GM19452 (cell line): ENCODE data around the gene TMEM269.
A peak's percentile ranks its signal among the peaks of the same experiment; 100 is the strongest.

ENCODE experiments used
- ATAC-seq: cut with Tn5 transposase; IDR thresholded peaks from one replicate; pipeline ENCODE4 v1.9.1; 2021; ENCODE audit not compliant: unreplicated experiment

Gene TMEM269

DNA sequence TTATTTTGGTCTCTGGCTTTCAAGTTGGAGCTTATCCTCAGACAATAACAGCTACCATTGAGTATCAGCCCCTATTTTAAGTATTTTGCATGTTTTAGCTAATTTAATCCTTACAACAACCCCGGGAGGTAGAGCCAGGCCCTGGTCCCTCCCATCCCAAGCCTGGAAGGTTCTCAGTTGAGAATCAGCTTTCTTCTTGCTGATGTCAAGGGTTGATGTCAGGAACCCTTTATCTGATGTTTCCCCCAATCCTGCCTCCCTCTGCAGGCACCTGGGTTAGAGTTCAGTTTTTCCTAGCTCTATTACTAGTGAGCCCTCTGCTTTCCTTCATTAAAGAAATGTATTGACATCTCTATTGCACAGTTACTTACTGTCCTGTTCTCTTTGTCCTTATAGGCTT is 36.0 kb downstream of the TMEM269 start:
- no peak for ATAC-seq

DNA sequence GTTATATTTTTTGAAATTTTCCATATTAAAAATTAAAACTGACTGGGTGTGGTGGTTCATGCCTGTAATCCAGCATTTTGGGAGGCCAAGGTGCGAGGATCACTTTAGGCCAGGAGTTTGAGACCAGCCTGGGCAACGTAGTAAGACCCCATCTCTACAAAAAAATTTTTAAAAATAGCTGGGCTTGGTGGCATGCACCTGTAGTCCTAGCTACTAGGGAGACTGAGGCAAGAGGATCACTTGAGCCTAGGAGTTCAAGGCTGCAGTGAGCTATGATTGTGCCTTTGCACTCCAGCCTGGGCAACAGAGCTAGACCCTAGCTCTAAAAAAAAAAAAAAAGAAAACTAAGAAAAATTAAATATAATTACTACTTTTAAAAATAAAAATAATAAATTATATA is 36.9 kb downstream of the TMEM269 start:
- ATAC-seq = no peak

DNA sequence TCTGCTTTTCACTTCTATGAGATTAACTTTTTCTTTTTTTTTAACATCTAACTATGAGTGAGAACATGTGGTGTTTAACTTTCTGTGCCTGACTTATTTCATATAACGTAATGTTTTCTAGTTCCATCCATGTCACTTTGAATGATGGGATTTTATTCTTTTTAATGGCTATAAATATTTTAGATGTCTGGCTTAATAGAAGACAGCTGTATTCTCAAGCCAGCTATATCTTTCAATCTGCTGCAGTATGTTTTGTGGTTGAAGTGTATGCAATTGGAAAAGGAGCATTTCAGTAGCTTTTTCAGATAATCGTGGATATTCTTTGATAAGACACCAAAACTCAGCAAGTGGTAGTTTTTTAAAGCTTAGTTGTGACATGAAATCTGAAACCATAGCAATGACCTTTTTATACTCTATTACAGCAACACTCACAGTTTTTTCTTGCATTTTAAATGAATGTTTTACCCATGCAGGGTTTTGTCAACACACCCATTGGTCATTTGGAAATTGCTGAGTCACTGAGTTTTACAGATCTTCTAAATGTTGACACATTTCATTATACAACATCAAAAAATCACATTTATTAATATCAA is 38.1 kb downstream of the TMEM269 start:
- ATAC-seq = no peak

DNA sequence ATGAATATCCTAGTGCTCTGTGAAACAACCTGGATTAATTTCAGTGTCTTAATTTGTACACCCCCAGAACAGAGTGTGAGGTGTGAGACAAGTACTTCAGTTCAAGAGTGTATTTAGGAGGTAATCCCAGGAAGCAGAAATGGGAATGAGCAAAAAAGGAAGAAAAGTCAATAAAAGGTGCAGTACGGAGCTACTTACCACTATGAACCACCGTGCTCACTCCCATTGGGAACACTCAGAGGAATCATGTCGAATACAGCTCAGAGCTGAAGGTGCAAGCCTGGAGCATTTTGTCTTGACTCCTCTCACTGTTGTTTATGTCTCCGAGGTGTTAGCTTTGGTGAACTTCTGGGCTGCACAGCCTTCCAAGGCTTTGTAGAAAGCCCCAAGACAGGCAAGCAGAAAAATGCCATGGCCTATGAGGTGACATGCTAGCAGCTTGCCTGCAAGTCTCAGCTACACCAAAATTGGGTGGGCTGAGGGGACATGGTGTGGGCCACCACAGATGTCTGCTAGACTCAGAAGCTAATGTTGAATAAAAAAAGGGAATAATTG is 39.8 kb downstream of the TMEM269 start:
- ATAC-seq = no peak

DNA sequence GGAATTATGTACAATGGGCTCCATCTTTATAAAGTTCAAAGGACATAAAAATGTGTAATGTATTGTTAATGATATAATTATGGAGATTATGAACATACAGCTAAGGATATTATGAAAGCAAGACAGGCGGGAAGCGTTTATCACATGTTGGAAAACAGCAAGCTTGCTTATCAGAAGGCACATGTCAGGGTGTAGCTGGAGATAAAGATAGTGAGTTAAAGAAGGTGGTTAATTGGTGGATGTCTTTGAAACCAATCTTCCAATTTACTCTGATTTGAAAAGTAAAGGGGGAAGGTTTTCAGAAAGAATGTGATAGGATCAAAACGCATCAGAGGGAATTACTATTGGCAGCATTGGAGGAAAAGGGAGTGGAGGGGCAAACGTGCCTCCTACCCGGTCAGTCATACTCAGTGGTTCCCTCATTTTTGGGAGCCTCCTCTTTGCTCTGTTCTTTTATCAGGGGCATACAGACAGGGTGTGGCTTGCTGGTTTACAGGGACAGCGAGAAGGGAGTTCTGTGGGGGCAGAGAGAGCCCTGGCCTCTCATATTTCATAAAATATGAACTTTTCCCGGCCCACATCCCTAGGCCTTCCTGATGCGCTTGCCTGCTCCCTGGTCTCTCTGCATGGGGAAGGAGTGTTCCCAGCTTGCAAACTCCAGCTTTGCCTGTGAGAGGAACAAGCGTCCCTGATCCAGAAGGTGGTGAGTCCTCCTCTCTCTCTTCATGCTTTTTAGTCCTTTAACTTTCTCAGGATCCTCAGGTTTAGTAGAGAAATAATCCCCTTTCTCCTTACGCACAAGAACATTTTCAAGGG is 40.5 kb downstream of the TMEM269 start:
- ATAC-seq = no peak

DNA sequence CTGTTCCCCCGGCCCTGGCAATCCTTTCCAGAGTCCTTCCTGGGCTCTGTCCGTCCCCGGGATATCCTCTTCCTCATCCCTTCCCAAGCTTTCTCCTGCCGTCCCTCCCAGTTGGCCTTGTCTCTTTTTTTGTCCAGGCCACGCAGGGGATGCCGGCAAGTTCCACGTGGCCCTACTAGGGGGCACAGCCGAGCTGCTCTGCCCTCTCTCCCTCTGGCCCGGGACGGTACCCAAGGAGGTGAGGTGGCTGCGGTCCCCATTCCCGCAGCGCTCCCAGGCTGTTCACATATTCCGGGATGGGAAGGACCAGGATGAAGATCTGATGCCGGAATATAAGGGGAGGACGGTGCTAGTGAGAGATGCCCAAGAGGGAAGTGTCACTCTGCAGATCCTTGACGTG is 45.8 kb downstream of the TMEM269 start:
- no peak for ATAC-seq

DNA sequence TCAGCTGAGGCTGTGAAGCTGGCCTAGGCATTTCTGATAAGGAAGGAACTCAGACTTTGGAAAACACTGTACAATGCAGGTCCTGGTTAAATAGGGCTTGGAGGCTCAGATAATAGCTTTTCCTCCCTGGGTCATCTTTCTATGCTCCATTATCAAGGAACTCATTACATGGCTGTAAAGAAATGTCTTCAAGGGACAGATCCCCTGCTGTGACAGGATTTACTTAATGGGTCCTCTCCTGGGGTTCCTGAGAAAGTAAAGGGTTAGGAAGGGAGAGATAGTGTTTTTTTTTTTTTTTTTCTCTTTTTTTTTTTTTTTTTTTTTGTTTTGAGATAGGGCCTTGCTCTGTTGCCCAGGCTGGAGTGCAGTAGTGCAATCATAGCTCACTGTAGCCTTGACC is 46.5 kb downstream of the TMEM269 start:
- no peak for ATAC-seq

DNA sequence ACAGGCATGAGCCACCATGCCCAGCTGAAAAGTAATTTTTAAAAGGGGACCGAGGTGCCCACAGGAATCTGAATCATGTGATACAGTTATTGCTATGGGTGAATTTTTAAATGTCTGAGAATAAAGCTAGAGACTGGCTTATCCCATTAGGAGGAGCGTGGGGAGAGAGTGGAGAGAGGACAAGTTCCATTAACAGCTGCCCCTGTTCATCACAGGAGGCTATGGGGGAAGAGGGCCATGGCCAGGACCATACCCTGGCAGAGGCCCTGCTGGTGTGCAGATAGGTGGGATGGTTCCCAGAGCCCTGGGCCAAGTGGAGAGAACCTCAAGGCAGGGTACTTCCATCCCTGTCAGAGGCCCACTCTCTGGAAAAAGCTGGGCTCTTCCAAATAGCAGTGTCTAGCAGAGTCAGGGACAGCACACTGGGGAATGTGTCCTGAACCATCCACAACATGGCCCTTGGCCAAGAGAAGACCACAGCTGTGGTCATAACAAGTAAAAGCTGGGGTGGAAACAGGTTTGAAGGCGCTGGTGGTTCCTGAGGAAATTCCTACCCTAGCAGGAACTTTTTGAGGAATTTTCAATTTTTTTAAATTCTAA is 48.0 kb downstream of the TMEM269 start:
- ATAC-seq = no peak

DNA sequence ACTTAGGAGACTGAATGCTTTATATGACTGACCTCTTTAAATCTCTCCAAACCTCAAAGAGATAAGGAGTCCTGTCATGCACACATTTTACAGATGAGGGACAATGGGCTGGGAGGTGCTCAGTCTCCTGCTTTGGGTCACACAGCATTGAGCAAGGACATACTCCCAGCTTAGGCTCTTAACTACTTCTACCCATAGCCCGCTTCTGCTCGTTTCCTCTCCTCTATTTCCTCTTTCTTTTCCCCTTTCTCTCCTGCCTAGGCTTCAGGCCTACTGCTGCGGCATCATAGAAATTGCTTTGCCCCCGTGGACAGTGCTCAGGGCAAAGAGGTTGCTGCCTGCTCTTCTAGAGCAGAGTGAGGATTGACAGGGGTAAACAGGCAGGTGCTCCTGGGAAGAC is 49.2 kb downstream of the TMEM269 start:
- ATAC-seq = no peak

DNA sequence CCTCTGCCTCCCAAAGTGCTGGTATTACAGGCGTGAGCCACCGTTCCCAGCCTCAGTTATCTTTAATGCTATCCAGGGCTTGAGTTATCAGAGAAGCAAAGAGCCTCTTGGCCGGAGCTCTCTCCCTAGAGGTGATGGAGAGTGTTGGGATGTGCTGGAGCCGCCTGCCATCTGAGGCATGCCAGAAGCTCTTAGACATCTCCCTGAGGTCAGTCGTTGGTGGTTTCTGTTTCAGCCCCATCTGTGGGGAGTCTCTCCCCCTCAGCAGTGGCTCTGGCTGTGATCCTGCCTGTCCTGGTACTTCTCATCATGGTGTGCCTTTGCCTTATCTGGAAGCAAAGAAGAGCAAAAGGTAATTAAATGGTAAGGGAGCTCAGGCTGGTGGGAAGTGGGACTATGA is 50.0 kb downstream of the TMEM269 start:
- no peak for ATAC-seq

DNA sequence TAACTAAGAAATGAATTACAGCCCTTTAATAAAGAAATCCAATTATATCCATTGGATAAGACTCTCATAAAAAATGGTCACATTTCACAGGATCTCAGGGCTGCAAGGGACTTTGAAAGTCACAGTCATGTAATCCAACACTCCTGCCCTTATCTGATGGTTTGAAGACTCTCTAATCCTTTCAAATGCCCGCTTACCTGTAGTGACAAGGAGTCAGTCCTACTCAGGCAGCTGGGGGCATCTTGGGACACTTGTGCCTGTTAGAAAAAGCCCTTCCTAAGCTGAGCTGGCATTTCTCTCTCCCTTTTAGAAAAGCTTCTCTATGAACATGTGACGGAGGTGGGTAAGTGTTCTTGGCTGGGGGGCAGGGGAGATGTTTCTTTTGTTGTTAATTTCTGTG is 50.6 kb downstream of the TMEM269 start:
- no peak for ATAC-seq

DNA sequence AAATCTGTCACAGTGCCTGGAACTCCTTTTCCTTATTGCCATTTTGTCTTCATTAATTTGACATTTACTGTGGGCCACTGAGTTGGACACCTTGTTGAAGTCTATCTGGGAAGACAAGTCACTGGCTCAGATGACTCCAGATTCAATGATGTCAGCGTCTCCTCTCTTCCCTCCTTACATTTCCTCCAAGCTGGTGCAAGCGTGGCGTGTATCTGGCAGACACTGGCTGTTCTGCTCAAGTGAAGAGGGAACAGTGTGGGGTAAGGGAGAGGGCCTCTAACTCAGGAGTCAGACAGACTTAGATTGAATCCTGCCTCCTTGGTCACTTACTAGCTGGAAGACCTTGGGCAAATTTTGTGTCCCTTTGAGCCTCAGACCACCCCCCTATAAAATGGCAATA is 52.9 kb downstream of the TMEM269 start:
- ATAC-seq = no peak

DNA sequence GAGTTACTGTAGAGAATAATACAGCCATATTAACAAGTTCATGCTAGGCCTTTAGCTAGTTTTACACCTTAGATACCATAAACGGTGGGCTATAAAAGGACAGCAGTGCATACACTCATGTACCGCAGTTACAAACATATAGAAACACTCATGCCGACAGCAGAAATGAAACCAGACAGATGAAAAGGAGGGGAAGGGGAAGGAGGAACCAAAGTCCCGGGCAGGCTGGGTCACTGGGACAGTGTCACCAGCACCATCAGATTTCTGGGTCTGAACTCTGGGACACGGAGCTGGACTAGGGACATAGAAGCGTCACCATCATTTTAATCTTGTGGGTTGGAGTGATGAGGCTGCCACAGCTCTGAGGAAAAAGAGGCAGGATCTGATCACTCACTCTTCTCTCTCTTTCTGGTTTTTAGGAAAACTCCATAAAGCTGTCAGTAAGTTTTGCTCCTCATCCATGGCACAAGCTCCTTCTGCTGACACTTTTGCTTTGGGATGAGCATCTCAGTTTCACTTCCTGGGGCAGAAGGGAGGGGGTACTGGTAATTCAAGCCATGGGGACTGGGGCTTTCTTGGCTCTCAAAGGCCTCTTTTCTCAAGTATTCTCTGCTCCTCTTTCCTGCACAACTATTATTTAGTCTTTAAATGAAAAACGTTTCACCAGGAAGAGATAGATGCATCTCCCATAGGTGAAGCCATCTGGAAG is 53.8 kb downstream of the TMEM269 start:
- no peak for ATAC-seq

DNA sequence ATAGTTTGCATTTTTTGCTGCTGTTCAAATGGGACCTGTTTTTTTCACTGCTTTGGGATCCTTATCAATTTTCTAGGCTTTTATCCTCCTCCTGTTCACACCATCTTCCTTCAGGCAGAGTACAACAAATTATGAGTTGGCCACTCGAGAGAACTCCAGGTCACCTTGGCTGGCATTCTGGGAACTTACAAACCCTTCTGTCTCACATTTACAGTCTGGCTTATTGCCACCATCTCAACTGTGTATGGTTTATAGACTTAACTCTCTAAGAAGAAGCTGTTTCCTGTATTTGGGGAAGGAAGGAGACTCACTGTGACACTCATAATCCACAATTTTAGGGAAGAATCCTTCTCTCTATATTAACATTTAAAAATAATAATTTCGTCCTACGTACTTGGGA is 56.2 kb downstream of the TMEM269 start:
- no peak for ATAC-seq

DNA sequence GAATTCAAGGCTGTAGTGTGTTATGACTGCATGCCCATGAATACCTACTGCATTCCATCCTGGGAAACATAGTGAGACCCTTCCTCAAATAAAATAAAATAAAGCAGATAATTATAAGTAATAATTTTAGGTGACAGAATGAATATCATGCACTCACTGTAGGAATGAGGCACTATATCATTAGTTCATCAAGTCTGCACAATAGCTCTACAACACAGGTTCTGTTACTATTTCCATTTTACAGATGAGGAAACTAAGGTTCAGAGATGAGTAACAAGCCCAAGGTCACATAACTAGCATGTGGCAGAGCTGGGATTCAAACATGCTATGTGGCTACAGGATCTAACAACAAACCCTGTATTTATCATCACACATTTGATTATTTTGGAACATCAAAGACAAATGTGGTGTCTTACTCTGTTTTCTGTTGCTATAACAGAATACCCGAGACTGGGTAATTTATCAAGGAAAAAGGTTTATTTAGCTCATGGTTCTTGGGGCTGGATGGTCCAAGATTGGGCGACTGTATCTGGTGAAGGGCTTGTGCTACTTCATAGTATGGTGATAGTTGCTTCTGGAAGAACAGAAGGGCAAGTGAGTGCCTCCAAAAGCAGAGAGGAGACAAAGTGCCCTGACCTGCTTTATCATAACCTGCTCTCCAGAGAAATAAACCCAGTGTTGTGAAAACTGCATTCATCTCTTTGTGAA is 56.8 kb downstream of the TMEM269 start:
- no peak for ATAC-seq

DNA sequence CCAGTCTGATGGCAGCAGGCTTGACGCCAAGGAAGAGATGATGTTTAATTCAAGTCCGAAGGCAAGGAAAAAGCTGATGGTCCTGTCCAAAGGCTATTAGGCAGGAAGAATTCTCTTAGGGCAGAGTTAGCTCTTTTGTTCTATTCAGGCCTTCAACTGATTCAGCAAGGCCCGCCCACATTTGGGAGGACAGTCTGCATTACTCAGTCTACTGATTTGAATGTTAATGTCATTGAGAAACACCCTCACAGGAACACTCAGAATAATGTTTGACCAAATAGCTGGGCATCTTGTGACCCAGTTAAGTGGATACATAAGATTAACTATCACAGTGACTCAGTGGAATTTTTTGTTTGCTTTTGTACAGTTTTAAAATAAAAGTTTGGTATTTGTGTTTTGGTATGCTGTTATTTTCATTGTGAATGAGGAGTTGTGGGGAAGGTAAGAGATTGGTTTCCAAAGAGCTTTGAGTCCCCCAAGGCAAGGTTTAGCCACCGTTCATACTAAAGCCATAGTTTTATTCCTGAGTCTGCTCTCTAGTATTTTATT is 59.9 kb downstream of the TMEM269 start:
- ATAC-seq = no peak

DNA sequence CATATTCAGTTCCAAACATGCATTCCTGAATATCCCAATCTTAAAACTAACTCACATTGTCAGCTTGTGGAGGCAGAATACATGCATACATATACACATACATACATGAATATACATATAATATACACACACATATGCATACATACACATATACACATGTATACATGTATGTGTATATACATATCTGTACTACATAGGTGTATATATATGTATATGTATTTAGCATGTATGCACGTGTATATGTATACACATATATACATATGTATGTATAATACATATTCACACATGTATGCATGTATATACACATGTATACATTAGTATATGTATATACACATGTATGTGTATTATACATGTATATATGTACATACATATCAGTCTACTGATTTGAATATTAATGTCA is 60.4 kb downstream of the TMEM269 start:
- no peak for ATAC-seq

DNA sequence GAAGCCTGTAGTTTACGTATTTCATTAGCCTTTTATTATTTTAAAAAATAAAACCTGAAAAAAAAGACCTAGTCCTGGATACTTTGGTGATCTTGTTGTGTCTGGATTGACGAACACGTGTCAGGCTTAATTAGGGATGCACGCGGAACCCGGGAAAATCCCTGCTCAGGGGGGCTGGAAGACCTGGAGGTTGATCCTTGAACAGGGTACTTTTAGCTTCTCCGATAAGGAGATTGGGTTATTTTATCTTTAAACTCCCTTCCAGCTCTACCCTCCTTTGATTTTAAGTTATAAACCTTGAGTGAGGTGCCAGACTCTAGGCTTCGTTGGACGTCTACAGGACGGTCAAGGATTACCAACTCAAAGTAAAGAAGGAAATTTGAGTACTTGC is 61.1 kb downstream of the TMEM269 start:
- peak; percentile 8 for ATAC-seq

DNA sequence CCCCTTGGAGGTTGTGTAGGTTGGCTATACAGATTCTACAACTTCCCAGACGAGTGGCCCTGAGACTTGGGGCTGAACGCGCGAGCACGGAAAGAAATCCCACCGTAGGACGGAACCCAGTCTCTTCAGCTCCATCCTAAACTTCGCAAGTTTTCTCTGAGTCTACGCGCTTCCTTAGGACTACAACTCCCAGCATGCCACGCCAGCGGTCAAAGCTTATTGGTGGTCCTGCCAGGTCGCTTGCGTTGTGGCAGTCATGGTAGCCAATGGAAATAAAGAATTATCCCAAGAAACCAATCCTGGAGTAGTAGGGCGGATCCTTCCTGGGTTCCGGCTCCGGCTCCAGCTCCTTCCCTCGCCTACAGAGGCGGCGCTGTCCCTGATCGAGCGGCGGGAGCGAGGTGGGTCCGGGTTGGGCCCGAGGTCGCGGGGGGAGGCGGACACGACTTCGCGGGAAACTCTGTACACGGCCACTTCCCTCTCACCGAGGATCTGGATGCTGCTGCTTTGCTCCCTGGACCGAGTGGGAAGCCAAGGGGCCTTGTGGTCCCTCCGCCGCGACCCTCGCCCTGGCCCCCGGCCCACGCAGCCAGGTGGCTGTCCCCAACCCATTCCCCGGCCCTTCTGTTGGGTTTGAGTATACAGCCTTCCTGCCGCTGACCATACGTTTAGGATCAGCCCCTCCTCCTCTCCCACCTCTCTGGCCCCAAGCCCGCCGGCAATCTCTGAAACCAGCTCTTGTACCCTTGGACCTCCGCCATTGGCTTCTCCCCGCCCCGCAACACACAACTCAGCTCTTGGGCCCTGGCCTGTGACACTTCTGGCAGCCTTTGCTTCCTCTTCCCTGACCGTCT is 61.7 kb downstream of the TMEM269 start, which contains the start of gene ZNF691:
Gene ZNF691 (plus strand): TSS at position 357 of the 854 bp plus-strand sequence. CDS start 3,046 bp downstream, outside the sequence.
- ATAC-seq = peak; percentile 91
